ENCODE measurements around the gene ZBTB5. TPM values are rescaled to one million over a fixed set of nuclear protein-coding genes. Genes with fewer than 3 reads are reported as not detected.

Gene ZBTB5
- total and polyA plus RNA-seq, 2 of the 13 experiments (the other 11 are each of a cell fraction or from before 2014, with no cell fraction given): 12.5 to 20.5 TPM

- peak; percentile 55; the same call in 1 of the 2 replicates for TF ChIP-seq MYPOP (CRISPR knock-in tag; IDR thresholded peaks at IDR 0.05)
- TF ChIP-seq CCAR2 (optimal IDR thresholded peaks at IDR 0.05; ENCODE audit: low read depth, low read length): peak; percentile 16
- TF ChIP-seq SOX5 (CRISPR knock-in tag; IDR thresholded peaks at IDR 0.05; ENCODE audit: borderline replicate concordance): no peak; the same call in 1 of the 2 replicates
- no peak for TF ChIP-seq STAG1 (CRISPR knock-in tag; IDR thresholded peaks at IDR 0.05)
- TF ChIP-seq GPBP1L1 (CRISPR knock-in tag; IDR thresholded peaks at IDR 0.05): no peak
- no peak for TF ChIP-seq ETS1 (CRISPR knock-in tag; IDR thresholded peaks at IDR 0.05)
- no peak; the same call in 1 of the 2 replicates for TF ChIP-seq TBX2 (CRISPR knock-in tag; IDR thresholded peaks at IDR 0.05; ENCODE audit: borderline replicate concordance)
- no peak for TF ChIP-seq ZNF580 (CRISPR knock-in tag; IDR thresholded peaks at IDR 0.05; ENCODE audit: borderline replicate concordance, low read depth)
- TF ChIP-seq FOXO4 (CRISPR knock-in tag; conservative IDR thresholded peaks at IDR 0.05): no peak
- peak; percentile 68; the same call in 1 of the 2 replicates for TF ChIP-seq ZNF230 (CRISPR knock-in tag; IDR thresholded peaks at IDR 0.05)
- no peak for TF ChIP-seq AKNA (CRISPR knock-in tag; IDR thresholded peaks at IDR 0.05; ENCODE audit: borderline replicate concordance)
- no peak for TF ChIP-seq HMGXB3 (CRISPR knock-in tag; IDR thresholded peaks at IDR 0.05; ENCODE audit: borderline replicate concordance)
- TF ChIP-seq KDM6A (CRISPR knock-in tag; IDR thresholded peaks at IDR 0.05; ENCODE audit: low read depth): no peak
These were observed 923 bp upstream of the ZBTB5 start (continued) for GRCh38 chr9:37466037-37466709.

Measured in HepG2 (cell line).